CD4-positive, alpha-beta T cell treated with Interleukin-17A for 4 hours (primary cell): Measurements from ENCODE around the gene PLN.

Source experiments
- DNase-seq: peaks from one replicate; pipeline ENCODE4 v3.0.0-alpha.2; 2020; ENCODE audit warnings: mixed read lengths

Gene PLN

DNA sequence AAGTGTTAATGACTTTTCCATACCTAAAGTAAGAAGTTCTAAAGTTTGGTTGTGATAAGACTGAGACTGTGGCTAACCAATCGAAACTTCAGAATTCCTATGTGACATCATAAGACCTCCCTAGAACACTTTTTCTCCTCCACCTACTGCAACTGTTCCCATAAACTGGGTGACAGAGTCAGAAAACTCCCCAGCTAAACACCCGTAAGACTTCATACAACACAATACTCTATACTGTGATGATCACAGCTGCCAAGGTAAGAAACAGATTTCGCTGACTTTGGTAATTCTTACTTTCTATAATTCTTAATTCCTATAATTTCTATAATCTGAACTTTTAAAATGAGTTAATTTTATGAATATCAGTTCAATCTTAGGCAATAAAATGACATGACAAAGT lies at the start of gene PLN:
TSS of gene PLN (plus strand) at position 161 of the 400 bp plus-strand sequence. CDS start 10,626 bp downstream, outside the sequence.
- no peak for DNase-seq

DNA sequence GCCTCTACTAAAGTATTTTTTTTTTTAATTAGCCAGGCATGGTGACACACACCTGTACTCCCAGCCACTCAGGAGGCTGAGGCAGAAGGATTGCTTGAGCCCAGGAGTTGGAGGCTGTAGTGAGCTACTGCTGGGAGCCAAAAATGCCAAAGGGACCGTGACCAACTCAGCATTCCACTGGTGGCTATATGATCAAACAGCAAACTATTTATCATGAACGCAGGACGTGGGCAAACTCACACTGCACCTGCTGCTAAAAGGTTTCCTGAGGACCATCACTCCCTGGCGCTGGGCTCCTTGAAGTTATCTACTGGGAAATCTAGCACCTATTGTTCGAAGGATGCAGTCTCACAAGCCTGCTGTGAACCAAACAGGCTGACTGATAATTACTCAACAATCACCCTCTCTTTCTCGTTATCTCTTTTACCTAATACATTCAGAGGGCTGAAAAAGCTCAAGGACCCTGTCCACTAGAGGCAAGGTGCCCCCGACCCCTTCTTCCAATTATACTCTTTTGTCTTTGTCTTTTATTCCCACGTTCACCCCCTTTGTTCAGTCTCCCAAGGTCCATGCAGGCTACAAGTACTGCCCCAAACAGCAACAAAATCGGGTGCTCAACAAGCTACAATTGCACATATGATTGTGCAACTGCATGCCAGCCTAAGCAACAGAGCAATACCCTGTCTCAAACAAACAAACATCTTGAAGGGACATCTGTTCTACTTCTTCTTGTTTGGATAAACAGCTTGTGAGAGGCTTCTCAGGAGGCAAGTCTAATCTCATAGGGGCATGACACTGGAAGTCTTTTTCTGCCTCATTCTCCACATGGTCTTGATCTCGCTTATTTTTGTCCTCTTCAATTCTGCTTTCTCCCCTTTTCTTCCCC lies 47.7 kb upstream of the PLN start:
- no peak for DNase-seq

DNA sequence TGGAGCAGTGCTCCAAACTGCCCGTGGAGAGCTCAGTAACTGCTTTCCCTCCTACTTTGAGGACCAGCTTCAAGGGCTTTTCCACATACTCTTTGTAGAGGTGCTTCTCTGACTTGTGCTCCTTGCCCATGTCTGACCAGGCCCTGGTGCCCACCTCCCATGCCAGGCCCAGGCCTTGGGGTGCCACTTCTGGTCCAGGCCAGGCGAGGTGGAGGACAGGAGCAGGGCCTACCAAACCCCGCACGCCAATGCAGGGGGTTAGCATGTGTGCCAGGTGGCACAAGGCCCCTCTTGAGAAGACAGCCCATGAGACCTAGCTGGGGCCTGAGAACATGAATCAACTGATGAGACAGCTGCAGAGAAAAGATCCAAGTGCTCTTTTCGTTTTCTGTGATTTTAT lies 47.0 kb upstream of the PLN start:
- no peak for DNase-seq

DNA sequence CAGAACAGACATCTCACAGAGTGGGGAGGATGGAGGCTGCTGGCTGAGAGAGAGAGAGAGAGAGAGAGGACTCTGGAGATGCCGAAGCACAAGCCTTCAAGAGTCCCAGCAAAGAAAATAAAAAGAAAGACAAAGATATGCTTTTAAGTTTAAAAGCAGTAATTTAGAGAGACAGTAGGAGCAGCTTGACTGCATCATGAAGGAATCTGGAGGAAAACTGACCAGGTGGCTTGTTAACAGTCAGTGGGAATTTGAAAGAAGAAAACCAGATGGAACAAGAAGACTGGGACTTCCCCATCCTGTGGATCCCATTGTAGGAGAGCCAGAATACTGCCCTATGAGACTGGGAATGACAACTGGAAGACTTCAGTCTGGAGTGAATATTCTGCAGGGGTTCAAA lies 46.3 kb upstream of the PLN start:
- no peak for DNase-seq

DNA sequence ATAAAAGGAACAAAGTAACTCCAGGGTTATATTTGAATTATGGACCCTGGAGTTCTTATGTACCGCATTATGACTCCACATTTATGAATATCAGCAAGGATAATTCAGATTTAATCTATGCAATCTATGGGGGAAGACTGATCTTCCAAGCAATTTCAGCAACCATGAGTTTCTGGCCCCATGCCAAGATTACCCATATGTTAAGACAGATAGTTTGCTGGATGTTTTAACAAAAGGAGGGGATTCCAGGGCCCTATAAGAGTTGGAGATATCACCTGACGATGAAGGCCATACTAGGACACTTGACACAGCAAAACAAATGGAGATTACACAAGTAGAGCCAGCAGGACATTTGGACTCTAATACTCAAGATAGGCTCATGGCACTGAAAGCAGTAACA lies 45.9 kb upstream of the PLN start:
- DNase-seq, result no peak

DNA sequence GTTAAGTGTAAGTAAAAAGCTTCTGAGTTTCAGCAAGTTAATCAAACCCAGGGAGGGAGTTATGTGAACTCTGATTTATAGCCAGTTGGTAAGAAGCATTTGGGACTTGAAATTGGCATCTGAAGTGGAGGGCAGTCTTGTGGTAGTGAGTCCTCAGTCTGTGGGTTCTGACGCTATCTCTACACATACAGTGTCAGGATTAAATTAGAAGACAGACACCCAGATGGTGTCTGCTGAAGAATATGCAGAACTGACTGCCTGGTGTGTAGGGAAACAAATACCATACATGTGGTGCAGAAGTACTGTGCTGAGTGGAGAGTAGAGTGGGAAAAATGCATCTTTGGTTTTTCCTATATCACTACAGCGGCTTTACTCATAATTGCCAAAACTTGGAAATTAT lies 43.5 kb upstream of the PLN start:
- no peak for DNase-seq

DNA sequence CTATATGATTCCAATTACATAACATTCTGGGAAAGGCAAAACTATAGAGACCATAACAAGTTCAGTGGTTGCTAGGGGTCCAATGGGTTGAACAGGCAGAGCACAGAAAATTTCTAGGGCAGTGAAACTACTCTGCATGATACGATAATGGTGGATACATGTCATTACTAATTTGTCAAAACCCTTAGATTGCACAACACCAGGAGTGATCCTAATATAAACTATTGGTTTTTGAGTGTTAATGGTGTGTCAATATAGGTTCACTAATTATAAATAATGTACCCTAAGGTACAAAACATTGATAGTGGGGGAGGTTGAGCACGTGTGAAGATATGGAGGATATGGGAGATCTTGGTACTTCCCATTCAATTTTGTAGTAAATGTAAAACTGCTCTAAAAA lies 42.4 kb upstream of the PLN start:
- DNase-seq, result no peak

DNA sequence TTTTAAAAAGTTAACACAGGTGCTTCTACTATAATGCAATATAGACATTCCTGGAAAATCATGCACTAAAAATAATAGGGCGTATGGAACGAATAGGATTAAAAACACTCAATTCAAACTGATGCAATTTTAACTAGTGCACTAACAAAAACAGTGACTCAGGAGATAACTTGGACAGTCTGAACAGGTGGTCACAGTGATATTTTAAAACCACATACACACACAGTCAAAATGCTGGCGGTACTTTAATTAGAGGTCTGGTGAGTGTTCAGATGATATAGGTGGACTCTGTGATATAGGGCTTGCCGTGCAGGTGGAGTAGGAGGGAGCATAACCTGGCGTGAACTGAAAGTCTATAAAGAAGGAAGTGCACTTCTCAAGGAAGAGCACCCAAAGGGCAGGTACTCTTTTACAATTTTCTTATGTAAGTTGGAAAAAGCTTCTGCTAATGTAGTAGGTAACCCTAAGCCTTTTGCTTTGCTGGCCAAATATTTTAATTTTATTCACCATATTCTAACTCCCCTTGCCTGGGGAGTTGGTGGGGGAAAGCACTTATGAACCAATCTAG lies 41.9 kb upstream of the PLN start:
- DNase-seq, result no peak

DNA sequence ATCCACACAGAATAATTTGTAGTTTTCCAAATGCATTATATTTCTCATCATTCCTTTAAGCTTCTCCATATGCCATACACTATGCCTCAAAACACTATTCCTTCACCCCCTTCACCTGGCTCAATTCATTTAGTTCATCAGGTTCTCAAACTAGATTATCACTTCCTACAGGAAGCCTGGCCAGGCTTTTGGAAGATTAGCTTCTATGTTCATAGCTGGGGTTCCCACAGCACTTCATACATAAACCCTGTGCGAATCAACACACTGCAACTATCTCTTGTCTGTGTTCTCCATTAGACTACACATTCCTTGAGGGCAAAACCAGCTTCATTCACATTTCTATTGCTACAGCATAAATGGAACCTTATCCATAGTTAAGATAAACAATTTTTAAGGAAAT lies 40.5 kb upstream of the PLN start:
- DNase-seq, result no peak

DNA sequence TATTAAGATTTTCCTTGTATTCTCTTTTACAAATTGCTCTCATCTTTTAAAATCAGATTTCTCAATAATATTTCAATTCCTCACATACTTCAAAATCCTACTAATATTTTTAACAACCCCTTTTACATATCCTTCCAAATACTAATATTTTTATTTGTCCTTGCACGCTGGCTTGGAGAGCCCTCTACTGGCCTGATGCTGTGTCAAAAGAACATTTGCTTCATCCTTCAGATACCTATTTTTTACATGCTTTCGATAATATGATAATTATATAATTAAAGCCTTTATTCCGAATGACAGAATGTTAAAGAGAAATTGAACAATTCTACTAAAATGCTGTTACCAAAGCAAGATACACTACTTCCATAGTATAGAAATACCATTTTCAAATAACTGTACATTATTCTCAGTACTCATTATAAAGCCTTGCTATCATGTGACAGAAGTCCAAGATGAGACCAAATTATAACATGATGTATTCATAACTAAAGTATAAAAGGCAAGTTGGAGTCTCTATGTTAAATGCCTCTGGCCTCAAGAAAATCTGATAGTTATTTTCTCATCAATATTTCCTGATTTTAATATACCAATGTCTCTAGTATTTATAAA lies 39.0 kb upstream of the PLN start:
- DNase-seq, result peak; percentile 29

DNA sequence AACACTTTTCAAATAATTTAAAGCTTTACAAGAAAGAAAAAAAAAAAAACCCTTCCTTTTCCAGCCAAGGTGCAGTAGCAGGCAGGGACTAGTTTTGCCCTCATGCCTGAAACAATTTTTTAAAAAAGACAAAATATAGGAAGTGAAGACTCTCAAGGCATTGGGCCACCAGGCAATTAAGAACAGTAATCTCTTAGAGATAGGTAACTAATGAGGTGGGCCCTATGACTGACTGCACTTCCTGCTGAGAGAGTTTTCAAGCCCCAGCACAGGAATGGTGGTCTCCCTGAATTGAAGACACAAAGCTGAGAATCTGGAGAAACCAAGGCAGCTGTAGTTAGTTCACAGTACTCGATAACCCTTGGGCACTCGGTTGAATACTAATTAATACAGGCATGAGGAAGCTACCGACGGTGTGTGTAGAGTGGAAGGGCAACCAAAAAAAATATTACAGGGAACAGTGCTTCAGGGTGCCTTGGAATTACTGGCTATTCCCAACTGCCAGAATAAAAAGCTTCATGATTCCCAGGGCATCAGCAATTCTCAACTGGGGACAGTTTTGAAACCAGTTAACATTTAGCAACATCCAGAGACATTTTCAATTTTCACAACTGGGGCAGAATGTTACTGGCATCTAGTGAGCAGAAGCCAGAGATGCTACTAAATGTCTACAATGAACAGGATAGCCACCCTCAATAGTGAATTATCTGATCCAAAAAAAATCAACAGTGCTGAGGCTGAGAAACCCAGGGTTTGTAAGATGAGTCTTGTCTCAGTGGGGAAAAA lies 36.0 kb upstream of the PLN start:
- no peak for DNase-seq

DNA sequence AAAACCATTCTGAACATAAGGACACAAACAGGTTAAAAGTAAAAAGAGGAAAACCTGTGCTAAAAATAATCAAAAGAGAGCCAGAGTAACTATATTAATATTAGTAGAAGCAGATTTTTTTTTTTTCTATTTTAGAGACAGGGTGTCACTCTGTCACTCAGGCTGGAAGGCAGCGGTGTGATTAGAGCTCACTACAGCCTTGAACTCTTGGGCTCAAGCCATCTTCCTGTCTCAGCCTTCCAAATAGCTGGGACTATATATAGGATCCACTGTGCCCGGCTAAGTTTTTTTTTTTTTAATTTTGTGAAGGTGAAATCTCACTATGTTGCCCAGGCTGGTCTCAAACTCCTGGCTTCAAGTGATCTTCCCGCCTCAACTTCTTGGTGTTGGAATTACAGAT lies 33.4 kb upstream of the PLN start:
- DNase-seq, result no peak

DNA sequence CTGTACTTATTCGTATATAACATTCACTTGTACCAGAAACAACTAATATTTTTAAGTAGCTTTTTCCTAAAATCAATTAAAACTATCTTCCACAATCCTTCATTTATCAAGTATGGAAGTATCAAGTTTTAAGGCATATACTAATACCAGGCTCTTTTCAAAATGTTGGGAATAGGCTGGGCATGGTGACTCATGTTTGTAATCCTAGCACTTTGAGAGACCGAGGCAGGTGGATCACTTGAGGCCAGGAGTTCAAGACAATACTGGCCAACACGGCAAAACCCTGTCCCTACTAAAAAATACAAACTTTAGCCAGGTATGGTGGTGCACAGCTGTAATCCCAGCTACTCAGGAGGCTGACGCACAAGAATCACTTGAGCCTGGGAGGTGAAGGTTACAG lies 25.7 kb upstream of the PLN start:
- DNase-seq, result no peak

DNA sequence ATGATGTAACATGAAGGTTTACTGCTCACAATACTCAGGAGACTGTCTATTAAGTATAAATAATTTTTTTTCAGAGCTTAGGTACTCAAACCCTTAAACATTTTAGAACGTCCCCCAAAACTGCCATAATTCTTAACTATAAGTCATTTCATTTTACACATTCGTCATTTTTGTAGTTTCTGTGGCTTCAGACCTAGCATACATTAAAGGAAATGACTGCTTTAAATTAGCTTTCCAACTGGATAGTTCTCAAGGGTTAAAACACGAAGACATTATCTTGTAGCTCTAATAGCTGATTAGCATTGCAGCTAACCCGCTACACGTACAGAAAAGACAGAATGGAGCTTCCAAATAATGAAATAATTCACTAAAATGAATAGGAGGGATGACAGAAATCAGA lies 24.9 kb upstream of the PLN start:
- no peak for DNase-seq

DNA sequence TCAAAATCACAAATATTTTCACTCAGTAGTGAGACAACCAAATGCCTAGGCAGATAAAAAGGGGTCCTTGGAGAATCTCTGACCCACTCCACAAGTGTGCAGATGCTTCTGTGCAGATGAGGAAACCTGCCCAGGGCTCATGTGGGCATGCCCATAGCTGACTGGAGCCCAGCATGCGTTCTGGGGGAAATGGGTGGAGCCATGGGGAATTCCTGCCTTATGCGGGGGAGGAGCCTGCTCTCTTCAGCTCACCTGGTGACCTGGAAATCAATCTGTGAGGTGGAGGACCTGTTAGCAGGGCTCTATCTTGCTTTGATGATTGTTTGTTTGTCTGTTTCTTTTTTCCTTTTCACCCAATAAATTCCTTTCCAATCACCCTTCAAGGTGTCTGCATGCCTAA lies 23.4 kb upstream of the PLN start:
- no peak for DNase-seq

DNA sequence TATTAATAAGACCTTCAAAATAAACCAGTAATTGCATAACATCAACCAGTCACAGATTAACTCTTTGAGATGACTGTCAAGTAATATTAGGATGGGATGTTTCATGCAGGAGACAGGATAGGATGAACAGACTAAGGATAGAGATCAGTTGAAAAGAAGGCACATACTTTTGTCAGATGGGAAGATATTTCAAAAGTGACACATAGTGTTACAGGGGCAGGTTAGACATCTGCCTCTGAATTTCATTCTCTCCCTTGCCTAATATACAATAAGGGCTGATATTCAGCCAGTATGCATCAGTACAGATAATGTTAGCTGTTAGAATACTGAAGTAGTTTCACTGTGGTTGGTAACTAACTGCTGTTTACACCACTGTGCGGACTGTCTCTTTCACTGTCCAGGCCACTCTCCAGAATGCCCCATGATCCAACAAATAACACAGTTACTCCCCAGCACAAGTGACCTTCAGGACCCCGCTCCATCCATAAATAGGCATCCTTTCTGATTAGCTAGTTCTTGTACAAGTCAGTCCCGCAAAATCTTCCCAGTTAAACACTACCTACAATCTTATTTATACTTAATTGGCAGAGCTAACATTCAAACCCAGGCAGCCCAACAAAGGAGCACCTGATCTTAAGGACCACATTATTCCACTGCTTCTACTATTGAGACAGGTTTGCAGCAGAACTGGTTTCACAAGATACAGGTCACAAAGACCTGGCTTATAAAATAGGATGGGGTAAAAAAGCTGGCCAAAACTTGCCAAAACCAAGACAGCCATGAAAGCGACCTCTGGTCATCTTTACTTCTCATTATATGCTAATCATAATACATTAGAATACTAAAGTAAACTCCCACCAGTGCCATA lies 21.9 kb upstream of the PLN start:
- no peak for DNase-seq

DNA sequence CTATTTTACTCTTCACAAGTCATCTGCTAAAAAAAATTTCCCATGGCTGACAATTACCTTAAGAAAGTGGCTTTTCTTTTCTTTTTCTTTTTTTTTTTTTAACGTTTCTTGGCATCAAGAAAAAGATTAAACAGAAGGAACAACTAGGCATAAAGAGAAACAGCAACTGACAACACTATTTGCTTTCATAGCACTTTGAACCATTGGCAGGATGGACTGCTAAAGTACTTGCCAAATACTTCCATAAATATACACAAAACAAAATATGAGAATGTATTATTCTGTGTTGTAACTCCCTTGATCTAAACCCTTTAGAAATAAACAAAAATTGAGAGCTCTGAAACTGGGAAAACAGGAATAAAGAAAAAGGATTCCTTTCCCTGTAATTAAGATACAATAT lies 20.0 kb upstream of the PLN start:
- DNase-seq, result no peak

DNA sequence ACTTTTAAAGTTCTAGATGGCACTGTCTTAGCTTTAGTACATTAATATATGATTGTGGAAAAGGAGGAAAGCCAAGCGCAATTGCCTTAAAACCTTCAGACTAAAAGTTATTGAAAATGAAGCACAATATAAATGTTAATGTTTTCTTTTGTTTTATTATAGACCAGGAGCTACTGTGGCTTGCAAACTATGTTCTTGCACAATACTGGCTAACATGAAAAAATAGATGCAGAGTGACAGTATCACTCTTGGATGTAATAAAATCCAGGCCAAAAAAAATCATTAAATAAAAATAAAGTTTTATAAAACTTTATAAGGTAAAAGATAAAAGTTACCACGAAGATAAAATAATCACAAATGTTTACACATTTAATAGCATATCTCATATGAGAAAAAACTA lies 18.3 kb upstream of the PLN start:
- DNase-seq, result no peak

DNA sequence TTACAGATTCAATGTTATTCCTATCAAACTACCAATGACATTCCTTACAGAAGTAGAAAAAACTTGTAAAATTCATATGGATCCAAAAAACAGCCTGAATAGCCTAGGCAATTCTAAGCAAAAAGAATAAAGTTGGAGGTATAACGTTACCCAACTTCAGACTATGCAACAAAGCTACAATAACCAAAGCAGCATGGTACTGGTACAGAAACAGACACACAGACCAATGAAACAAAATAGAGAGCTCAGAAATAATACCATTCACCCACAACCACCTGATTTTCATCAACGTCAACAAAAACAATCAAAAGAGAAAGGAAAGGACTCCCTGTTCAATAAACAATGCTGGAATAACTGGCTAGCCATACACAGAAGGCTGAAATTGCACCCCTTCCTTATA lies 17.2 kb upstream of the PLN start:
- DNase-seq, result no peak

DNA sequence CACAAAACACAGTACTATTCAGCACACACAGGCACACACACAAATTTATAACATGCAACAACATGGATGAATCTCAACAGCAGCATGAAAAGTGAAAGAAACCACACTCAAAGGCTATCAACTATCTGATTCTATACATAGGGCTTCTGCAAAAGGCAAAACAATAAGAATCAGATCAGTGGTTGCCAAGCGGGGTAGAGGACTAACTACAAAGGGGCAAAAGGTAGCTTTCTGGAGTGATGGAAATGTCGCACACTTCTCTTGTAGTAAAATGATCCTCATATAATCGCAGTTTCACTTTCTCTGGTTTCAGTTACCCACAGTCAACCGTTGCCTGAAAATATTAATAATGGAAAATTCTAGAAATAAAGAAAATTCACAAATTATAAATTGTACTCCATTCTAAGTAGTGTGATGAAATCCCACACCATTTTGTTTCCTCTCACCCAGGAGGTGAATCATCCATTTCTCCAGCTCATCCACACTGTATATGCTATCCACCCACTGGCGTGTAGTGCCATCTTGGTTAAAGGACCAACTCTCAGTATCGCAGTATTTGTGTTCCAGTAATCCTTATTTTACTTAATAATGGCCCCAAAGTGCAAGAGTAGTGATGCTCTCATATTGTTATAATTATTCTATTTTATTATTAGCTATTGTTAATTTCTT lies 12.8 kb upstream of the PLN start:
- DNase-seq, result no peak

DNA sequence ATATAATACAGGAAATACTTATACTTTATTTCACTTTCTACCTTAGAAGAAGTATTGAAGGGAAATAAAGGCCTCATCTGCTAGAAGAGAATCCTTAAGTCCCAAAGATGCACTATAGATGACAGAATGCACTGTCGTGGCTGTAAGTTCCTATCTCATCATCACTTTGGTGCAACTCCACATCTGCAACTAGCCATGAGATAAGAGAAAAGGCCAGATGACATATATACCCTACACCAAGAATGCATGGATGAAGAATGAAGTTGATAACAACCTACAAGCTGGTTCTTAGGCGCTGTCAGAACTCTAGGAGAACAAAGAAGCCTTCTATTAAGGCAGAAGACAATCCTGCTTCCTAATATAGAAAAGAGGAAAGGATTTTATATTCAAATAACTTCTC lies 11.6 kb upstream of the PLN start:
- no peak for DNase-seq

DNA sequence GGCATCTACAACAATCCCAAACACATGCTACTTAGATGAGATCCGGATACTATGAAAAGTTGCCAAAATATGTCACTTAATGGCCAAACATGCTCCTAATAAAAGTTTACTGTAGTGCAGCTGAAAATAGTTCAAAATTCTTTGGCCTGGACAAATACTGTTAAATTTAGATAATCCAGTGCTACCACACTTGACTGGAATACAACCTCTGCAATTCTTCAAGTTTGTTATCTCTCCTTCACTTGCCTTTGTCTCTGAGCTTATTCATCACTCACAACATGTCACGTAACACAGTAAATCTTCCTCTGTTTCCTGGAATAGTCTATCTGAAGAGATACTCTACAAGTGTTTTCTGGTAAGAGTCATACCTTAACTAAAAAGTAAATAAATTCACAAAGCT lies 10.5 kb upstream of the PLN start:
- DNase-seq, result no peak
